Measurements from ENCODE around the gene HMOX2. TPM values are rescaled to one million over a fixed set of nuclear protein-coding genes. Genes with fewer than 3 reads are reported as not detected.

HMOX2 gene
- polyA plus RNA-seq, 2 of the 4 experiments (the other 2 are of a cell fraction) = 35.4 to 47.7 TPM

- no peak for TF ChIP-seq HOXB13 (CRISPR knock-in tag; IDR thresholded peaks at IDR 0.05; ENCODE audit: low read depth)
- no peak for TF ChIP-seq TP53 (CRISPR knock-in tag; IDR thresholded peaks at IDR 0.05)
- no peak for TF ChIP-seq ESRRA (IDR thresholded peaks at IDR 0.05; ENCODE audit: borderline replicate concordance, low read length)
- TF ChIP-seq FOSL2 (IDR thresholded peaks at IDR 0.05) = no peak
- TF ChIP-seq FOSL2 (CRISPR knock-in tag; IDR thresholded peaks at IDR 0.05) = no peak
- TF ChIP-seq ZFP36 (IDR thresholded peaks at IDR 0.05; ENCODE audit: borderline replicate concordance, partially characterized antibody) = no peak
- TF ChIP-seq HES2 (IDR thresholded peaks at IDR 0.05) = no peak
- TF ChIP-seq BCL3 (IDR thresholded peaks at IDR 0.05) = peak; percentile 81; the same call in 1 of the 3 replicates
- TF ChIP-seq NFE2L2 (conservative IDR thresholded peaks at IDR 0.05; ENCODE audit: low read length) = no peak
- TF ChIP-seq GATA3 (IDR thresholded peaks at IDR 0.05; ENCODE audit: borderline replicate concordance) = no peak
- no peak for TF ChIP-seq CEBPB (IDR thresholded peaks at IDR 0.05)
- TF ChIP-seq, protein P1, sequence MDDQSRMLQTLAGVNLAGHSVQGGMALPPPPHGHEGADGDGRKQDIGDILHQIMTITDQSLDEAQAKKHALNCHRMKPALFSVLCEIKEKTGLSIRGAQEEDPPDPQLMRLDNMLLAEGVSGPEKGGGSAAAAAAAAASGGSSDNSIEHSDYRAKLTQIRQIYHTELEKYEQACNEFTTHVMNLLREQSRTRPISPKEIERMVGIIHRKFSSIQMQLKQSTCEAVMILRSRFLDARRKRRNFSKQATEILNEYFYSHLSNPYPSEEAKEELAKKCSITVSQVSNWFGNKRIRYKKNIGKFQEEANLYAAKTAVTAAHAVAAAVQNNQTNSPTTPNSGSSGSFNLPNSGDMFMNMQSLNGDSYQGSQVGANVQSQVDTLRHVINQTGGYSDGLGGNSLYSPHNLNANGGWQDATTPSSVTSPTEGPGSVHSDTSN (IDR thresholded peaks at IDR 0.05) = no peak
- TF ChIP-seq POLR2A (IDR thresholded peaks at IDR 0.05; ENCODE audit: low read length) = peak; percentile 96
- no peak for TF ChIP-seq CHD2 (IDR thresholded peaks at IDR 0.05; ENCODE audit: low read length, partially characterized antibody)
- no peak for TF ChIP-seq RAD21 (conservative IDR thresholded peaks at IDR 0.05 in 1 of 2, IDR thresholded peaks at IDR 0.05 in 1 of 2)
- no peak for TF ChIP-seq HOXA7 (CRISPR knock-in tag; IDR thresholded peaks at IDR 0.05)
- peak; percentile 96 for TF ChIP-seq MAX (IDR thresholded peaks at IDR 0.05)
- TF ChIP-seq HOXB5 (CRISPR knock-in tag; IDR thresholded peaks at IDR 0.05) = no peak
- 0 out of 2 replicates have a peak, but pooled peaks have one; percentile 37 for TF ChIP-seq TFCP2L1 (CRISPR knock-in tag; IDR thresholded peaks at IDR 0.05)
- TF ChIP-seq EHMT2 (IDR thresholded peaks at IDR 0.05; ENCODE audit: low read depth) = no peak
- TF ChIP-seq HEYL (CRISPR knock-in tag; IDR thresholded peaks at IDR 0.05) = no peak
- no peak for TF ChIP-seq FOSB (CRISPR knock-in tag; IDR thresholded peaks at IDR 0.05)
- no peak for TF ChIP-seq EP300 (IDR thresholded peaks at IDR 0.05)
- no peak for TF ChIP-seq EHF (CRISPR knock-in tag; IDR thresholded peaks at IDR 0.05)
- TF ChIP-seq BHLHE40 (IDR thresholded peaks at IDR 0.05; ENCODE audit: low read depth, low read length) = no peak
- TF ChIP-seq RNF2 (IDR thresholded peaks at IDR 0.05; ENCODE audit: borderline replicate concordance, low read depth) = no peak
- TF ChIP-seq ZNF302 (CRISPR knock-in tag; IDR thresholded peaks at IDR 0.05) = no peak
- no peak for TF ChIP-seq HDAC2 (IDR thresholded peaks at IDR 0.05)
- TF ChIP-seq CHD4 (IDR thresholded peaks at IDR 0.05; ENCODE audit: borderline replicate concordance) = no peak
- TF ChIP-seq JUN (IDR thresholded peaks at IDR 0.05) = peak in 1 of 2 experiments; percentile 55; a peak in 1 of 5 replicates
- no peak for TF ChIP-seq JUNB (IDR thresholded peaks at IDR 0.05)
- TF ChIP-seq PHF8 (IDR thresholded peaks at IDR 0.05; ENCODE audit: borderline replicate concordance, low read depth) = peak; percentile 77
These were observed at the start of gene HMOX2 (continued) for GRCh38 chr16:4475880-4476788.
